ENCODE data around the gene SCTR. TPM values are rescaled to one million over a fixed set of nuclear protein-coding genes. Genes with fewer than 3 reads are reported as not detected.

SCTR gene
- total RNA-seq, 1 experiment from 2014 or later: not detected

DNA sequence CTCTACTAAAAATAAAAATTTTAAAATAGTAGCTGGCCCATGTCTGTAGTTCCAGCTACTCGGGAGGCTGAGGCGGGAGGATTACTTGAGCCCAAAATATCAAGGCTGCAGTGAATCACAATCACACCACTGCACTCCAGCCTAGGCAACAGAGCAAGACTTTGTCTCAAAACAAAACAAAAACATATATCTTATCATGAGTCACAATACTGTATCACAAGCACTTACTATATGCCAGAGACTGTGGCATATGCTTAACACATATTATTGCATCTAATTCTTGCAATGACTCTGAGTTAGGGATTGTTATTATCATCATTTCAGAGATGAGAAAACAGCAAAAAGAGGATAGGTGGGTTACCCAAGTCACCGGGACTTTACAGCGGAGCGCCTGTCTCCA, 122.2 kb downstream of the SCTR start:
- no peaks in the 10 kb centered on the region for H3K9me3 ChIP-seq (ENCODE audit: low read length)
- no peaks in the 10 kb centered on the region for H4K20me1 ChIP-seq (ENCODE audit: low read length)
- no TSS peak for BruUV-seq (replicated peaks)
- peaks cover 11% of the 10 kb centered on the region for H3K4me1 ChIP-seq (ENCODE audit: insufficient read depth, low read length)
- TF ChIP-seq, protein P1, sequence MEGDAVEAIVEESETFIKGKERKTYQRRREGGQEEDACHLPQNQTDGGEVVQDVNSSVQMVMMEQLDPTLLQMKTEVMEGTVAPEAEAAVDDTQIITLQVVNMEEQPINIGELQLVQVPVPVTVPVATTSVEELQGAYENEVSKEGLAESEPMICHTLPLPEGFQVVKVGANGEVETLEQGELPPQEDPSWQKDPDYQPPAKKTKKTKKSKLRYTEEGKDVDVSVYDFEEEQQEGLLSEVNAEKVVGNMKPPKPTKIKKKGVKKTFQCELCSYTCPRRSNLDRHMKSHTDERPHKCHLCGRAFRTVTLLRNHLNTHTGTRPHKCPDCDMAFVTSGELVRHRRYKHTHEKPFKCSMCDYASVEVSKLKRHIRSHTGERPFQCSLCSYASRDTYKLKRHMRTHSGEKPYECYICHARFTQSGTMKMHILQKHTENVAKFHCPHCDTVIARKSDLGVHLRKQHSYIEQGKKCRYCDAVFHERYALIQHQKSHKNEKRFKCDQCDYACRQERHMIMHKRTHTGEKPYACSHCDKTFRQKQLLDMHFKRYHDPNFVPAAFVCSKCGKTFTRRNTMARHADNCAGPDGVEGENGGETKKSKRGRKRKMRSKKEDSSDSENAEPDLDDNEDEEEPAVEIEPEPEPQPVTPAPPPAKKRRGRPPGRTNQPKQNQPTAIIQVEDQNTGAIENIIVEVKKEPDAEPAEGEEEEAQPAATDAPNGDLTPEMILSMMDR (conservative IDR thresholded peaks at IDR 0.05; ENCODE audit: low read depth, low read length): no peak
- no peak for TF ChIP-seq EZH2 (IDR thresholded peaks at IDR 0.05; ENCODE audit: low read length, unreplicated experiment)
- no peak for TF ChIP-seq EZH2phosphoT487 (IDR thresholded peaks at IDR 0.05; ENCODE audit: borderline replicate concordance, low read length)
- H2AFZ ChIP-seq (ENCODE audit: low read length): no peak overlapping the region
- no peaks in the 10 kb centered on the region for H3K9me2 ChIP-seq (replicated peaks; ENCODE audit: low read length)
- intact Hi-C loops (cut with micrococcal nuclease): no loop called here
- ChIA-PET CTCF (no interaction called here), POLR2A (ENCODE audit: unreplicated experiment) (no interaction called here)
- H3F3A ChIP-seq (ENCODE audit: low read length, unreplicated experiment): no peaks in the 10 kb centered on the region
- H3K9ac ChIP-seq (ENCODE audit: low read length): no peak overlapping the region
- no peak overlapping the region for H3K4me3 ChIP-seq (ENCODE audit: low read length)
- DNase-seq: no peak
- no peak for ATAC-seq
- no peaks in the 10 kb centered on the region for H3K27me3 ChIP-seq (ENCODE audit: low read length)
- no peaks in the 10 kb centered on the region for H3K36me3 ChIP-seq (ENCODE audit: low read depth, low read length)
- H3K27ac ChIP-seq (ENCODE audit: low read length): no peak overlapping the region
- H3K79me2 ChIP-seq (ENCODE audit: low read length): no peaks in the 10 kb centered on the region
- no peak overlapping the region for H3K4me2 ChIP-seq (ENCODE audit: low read length)

DNA sequence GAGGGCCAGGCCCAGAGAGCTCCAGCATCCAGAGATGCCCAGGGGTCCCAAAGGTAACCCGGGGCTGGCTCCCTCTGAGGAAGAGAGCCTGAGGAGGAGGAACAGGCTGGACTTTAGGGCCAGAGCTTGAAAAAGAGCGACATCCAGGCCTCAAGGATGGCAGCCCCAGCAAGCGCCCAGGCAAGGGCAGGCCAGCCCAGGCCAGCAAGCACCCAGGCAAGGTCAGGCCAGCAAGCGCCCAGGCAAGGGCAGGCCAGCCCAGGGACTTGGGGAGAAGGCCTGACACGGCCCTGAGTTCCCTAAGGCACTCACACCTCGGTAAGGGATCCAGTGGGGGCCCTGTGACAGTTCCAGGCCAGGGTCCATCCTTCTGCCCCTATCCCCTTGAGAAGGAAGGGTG, 127.1 kb downstream of the SCTR start:
- ChIA-PET CTCF (no interaction called here), POLR2A (ENCODE audit: unreplicated experiment) (no interaction called here)
- Histone ChIP-seq H3K9me3 (ENCODE audit: low read length) (no peaks in the 10 kb centered on the region), H3K36me3 (ENCODE audit: low read depth, low read length) (no peaks in the 10 kb centered on the region), H3K9me2 (replicated peaks; ENCODE audit: low read length) (no peaks in the 10 kb centered on the region), H4K20me1 (ENCODE audit: low read length) (no peaks in the 10 kb centered on the region), H3F3A (ENCODE audit: low read length, unreplicated experiment) (no peaks in the 10 kb centered on the region), H3K79me2 (ENCODE audit: low read length) (no peaks in the 10 kb centered on the region), H3K9ac (ENCODE audit: low read length) (no peak overlapping the region), H3K27me3 (ENCODE audit: low read length) (no peaks in the 10 kb centered on the region), H3K27ac (ENCODE audit: low read length) (no peak overlapping the region), H2AFZ (ENCODE audit: low read length) (no peak overlapping the region), H3K4me3 (ENCODE audit: low read length) (no peak overlapping the region), H3K4me1 (ENCODE audit: insufficient read depth, low read length) (peaks cover 11% of the 10 kb centered on the region), H3K4me2 (ENCODE audit: low read length) (no peak overlapping the region)
- ATAC-seq (no peak), DNase-seq (no peak)
- no TSS peak for BruUV-seq (replicated peaks)
- intact Hi-C loops (cut with micrococcal nuclease): no loop called here
- TF ChIP-seq EZH2phosphoT487 (IDR thresholded peaks at IDR 0.05; ENCODE audit: borderline replicate concordance, low read length): no peak
- TF ChIP-seq EZH2 (IDR thresholded peaks at IDR 0.05; ENCODE audit: low read length, unreplicated experiment): no peak
- TF ChIP-seq, protein P1 (conservative IDR thresholded peaks at IDR 0.05; ENCODE audit: low read depth, low read length): no peak

DNA sequence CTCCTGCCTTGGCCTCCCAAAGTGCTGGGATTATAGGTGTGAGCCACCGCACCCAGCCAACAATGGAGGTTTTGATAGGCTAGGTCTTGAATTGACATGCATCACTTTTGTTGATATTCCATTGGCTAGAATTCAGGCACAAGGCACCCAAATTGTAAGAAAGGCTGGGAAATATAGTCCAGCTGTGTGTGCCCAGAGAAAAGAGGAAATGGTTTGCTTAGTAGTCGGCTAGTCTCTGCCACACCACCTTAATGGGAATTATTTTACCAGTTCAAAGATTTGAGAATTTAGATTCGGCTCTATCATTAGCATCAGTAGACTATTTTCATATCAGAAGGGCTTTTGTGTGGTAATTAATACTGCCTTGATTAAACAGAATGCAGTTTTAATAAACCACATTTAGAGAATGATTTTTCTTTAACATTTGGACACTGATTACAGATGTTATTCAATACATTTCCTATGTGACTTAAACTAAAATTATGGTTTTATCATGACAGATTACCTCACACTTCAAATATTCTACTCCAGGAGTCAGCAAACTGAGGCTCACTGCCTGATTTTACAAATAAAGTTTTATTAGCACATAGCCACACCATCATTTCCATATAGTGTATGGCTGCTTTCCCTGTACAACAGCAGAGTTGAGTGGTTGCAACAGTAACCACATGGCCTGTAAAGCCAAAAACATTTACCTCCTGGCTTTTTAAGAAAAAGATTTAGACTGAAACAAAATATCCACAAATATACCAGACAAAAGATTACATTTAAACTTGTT, 130.1 kb downstream of the SCTR start:
- H3K27ac ChIP-seq (ENCODE audit: low read length): no peak overlapping the region
- intact Hi-C loops (cut with micrococcal nuclease): no loop called here
- no peak for DNase-seq
- no peak overlapping the region for H3K4me3 ChIP-seq (ENCODE audit: low read length)
- no TSS peak for BruUV-seq (replicated peaks)
- TF ChIP-seq EZH2phosphoT487 (IDR thresholded peaks at IDR 0.05; ENCODE audit: borderline replicate concordance, low read length): no peak
- no peak for TF ChIP-seq EZH2 (IDR thresholded peaks at IDR 0.05; ENCODE audit: low read length, unreplicated experiment)
- TF ChIP-seq, protein P1 (conservative IDR thresholded peaks at IDR 0.05; ENCODE audit: low read depth, low read length): no peak
- no peak overlapping the region for H3K9ac ChIP-seq (ENCODE audit: low read length)
- H3K9me3 ChIP-seq (ENCODE audit: low read length): no peaks in the 10 kb centered on the region
- no peaks in the 10 kb centered on the region for H3K9me2 ChIP-seq (replicated peaks; ENCODE audit: low read length)
- ATAC-seq: no peak
- H2AFZ ChIP-seq (ENCODE audit: low read length): no peak overlapping the region
- H3K36me3 ChIP-seq (ENCODE audit: low read depth, low read length): no peaks in the 10 kb centered on the region
- H3F3A ChIP-seq (ENCODE audit: low read length, unreplicated experiment): no peaks in the 10 kb centered on the region
- no peaks in the 10 kb centered on the region for H3K79me2 ChIP-seq (ENCODE audit: low read length)
- POLR2A ChIA-PET (ENCODE audit: unreplicated experiment): no interaction called here
- peaks cover 21% of the 10 kb centered on the region for H3K4me1 ChIP-seq (ENCODE audit: insufficient read depth, low read length)
- no peak overlapping the region for H3K4me2 ChIP-seq (ENCODE audit: low read length)
- no peaks in the 10 kb centered on the region for H3K27me3 ChIP-seq (ENCODE audit: low read length)
- no peaks in the 10 kb centered on the region for H4K20me1 ChIP-seq (ENCODE audit: low read length)
- CTCF ChIA-PET: no interaction called here
